CD14-positive monocyte (primary cell): ENCODE data around the gene NCDN. TPM values are rescaled to one million over a fixed set of nuclear protein-coding genes. Genes with fewer than 3 reads are reported as not detected.
A peak's percentile ranks its signal among the peaks of the same experiment; 100 is the strongest.

ENCODE experiments used
- DNase-seq, 3 donors: peaks; one replicate each; pipeline ENCODE4 v3.0.0-alpha.2; 2011 to 2022
- H2AFZ ChIP-seq: 2 replicates; pipeline ENCODE4 v1.6.0; 2012; ENCODE audit warnings: mild to moderate bottlenecking, low read depth, low read length, inconsistent platforms; ENCODE audit not compliant: insufficient read depth, poor library complexity, severe bottlenecking
- H3K27ac ChIP-seq, 2 donors: 1 replicate in 1 of 2; 2 replicates in 1 of 2; pipeline ENCODE4 v1.5.1; 2012 to 2013; ENCODE audit warnings: low read length in 2 of 2, control low read depth in 1 of 2, inconsistent platforms in 1 of 2, low read depth in 1 of 2, mild to moderate bottlenecking in 1 of 2
- H3K27me3 ChIP-seq, 2 donors: one replicate each; pipeline versions ENCODE4 v1.6.0 to v1.6.1; 2011 to 2013; ENCODE audit warnings: low read length in 2 of 2; ENCODE audit not compliant: control insufficient read depth in 2 of 2, insufficient read depth in 2 of 2
- H3K36me3 ChIP-seq, 2 donors: replicated peaks in 1 of 2; 1 replicate in 1 of 2; 2 replicates in 1 of 2; pipeline versions ENCODE4 v1.5.1 to v1.6.1; 2012 to 2013; ENCODE audit warnings: low read length in 2 of 2, control low read depth in 1 of 2, inconsistent platforms in 1 of 2, mild to moderate bottlenecking in 1 of 2; ENCODE audit not compliant: insufficient read depth in 2 of 2, control insufficient read depth in 1 of 2
- H3K4me1 ChIP-seq, 2 donors: 1 replicate in 1 of 2; 2 replicates in 1 of 2; pipeline versions ENCODE4 v1.5.1 to v1.6.1; 2012 to 2013; ENCODE audit warnings: low read length in 2 of 2, control low read depth in 1 of 2, inconsistent platforms in 1 of 2, mild to moderate bottlenecking in 1 of 2, moderate library complexity in 1 of 2; ENCODE audit not compliant: insufficient read depth in 2 of 2, control insufficient read depth in 1 of 2
- H3K4me2 ChIP-seq: replicated peaks from 2 replicates; pipeline ENCODE3; 2012; ENCODE audit warnings: low read length, moderate library complexity, mild to moderate bottlenecking; ENCODE audit not compliant: poor library complexity, severe bottlenecking; ENCODE audit errors: extremely low read depth
- H3K4me3 ChIP-seq, 3 experiments: fragments of 200-600 bp in 1 of 3; sonication (generic) in 1 of 3; replicated peaks in 1 of 3; 1 replicate in 2 of 3; 2 replicates in 1 of 3; pipeline ENCODE4 v1.5.1; 2011 to 2013; ENCODE audit warnings: low read length in 3 of 3, mild to moderate bottlenecking in 3 of 3, control low read depth in 2 of 3, low read depth in 2 of 3, inconsistent platforms in 1 of 3, moderate library complexity in 1 of 3
- H3K79me2 ChIP-seq: 2 replicates; pipeline ENCODE4 v1.6.0; 2012; ENCODE audit warnings: mild to moderate bottlenecking, control low read depth, inconsistent platforms, low read length, moderate library complexity; ENCODE audit not compliant: insufficient read depth
- H3K9ac ChIP-seq: 2 replicates; pipeline ENCODE4 v1.6.0; 2017; ENCODE audit warnings: low read length, mild to moderate bottlenecking; ENCODE audit not compliant: insufficient read depth, poor library complexity, severe bottlenecking
- H3K9me3 ChIP-seq, 2 donors: replicated peaks in 1 of 2; 1 replicate in 1 of 2; 2 replicates in 1 of 2; pipeline versions ENCODE4 v1.5.1 to v1.6.1; 2012 to 2013; ENCODE audit warnings: low read length in 2 of 2, control low read depth in 1 of 2; ENCODE audit not compliant: control insufficient read depth in 1 of 2, insufficient read depth in 1 of 2
- H4K20me1 ChIP-seq: 2 replicates; pipeline ENCODE4 v1.6.0; 2012; ENCODE audit warnings: mild to moderate bottlenecking, low read length, control low read depth, moderate library complexity; ENCODE audit not compliant: insufficient read depth
- H3K27ac Mint-ChIP-seq, 7 donors: one replicate each; pipeline ENCODE4 v1.8.0; 2020; ENCODE audit warnings: mild to moderate bottlenecking in 7 of 7, mixed read lengths in 7 of 7, moderate library complexity in 6 of 7, inconsistent platforms in 2 of 7
- H3K27me3 Mint-ChIP-seq, 3 donors: one replicate each; pipeline ENCODE4 v1.8.0; 2021 to 2022; ENCODE audit warnings: low read depth in 3 of 3, mild to moderate bottlenecking in 3 of 3, mixed read lengths in 3 of 3, moderate library complexity in 3 of 3, inconsistent platforms in 1 of 3
- H3K36me3 Mint-ChIP-seq, 2 donors: one replicate each; pipeline ENCODE4 v1.8.0; 2020; ENCODE audit warnings: mixed read lengths in 2 of 2, inconsistent platforms in 1 of 2, mild to moderate bottlenecking in 1 of 2
- H3K4me1 Mint-ChIP-seq: one replicate; pipeline ENCODE4 v1.8.0; 2020; ENCODE audit warnings: mild to moderate bottlenecking, mixed read lengths
- H3K4me3 Mint-ChIP-seq, 2 donors: one replicate each; pipeline ENCODE4 v1.8.0; 2020; ENCODE audit warnings: mild to moderate bottlenecking in 2 of 2, mixed read lengths in 2 of 2, moderate library complexity in 1 of 2
- H3K9me3 Mint-ChIP-seq, 7 donors: one replicate each; pipeline ENCODE4 v1.8.0; 2020 to 2022; ENCODE audit warnings: mixed read lengths in 7 of 7, mild to moderate bottlenecking in 6 of 7, moderate library complexity in 6 of 7, inconsistent platforms in 2 of 7
- WGBS: methylation state at CpG from one replicate; pipeline ENCODE4 v1.1.5; 2013; ENCODE audit warnings: missing lambda C conversion rate; ENCODE audit not compliant: insufficient coverage; 5-methylcytosine and 5-hydroxymethylcytosine counted together
- intact Hi-C, 2 donors: fragments of 100-400 bp; cut with micrococcal nuclease; formaldehyde crosslinking; loops; one replicate each; pipeline versions ENCODE4 v1.15.0 to v1.15.1; 2023
- polyA plus RNA-seq, 3 donors: library from polyadenylated mRNA; depleted of rRNA in 1 of 3; unstranded in 2 of 3; stranded (reverse) in 1 of 3; fragments of 300-500 nt in 2 of 3; fragments of >200 nt in 1 of 3; fragmentation: Illumina TruSeq in 2 of 3; gene quantifications; 1 replicate in 2 of 3; 2 replicates in 1 of 3; pipeline ENCODE4 v1.2.3, GENCODE V29; 2012 to 2021
- TF ChIP-seq, protein P1 (sequence below): fragments of 200-600 bp; IDR thresholded peaks from one replicate; pipeline ENCODE4 v1.8.0; 2022; ENCODE audit warnings: antibody characterized with exemption, mild to moderate bottlenecking

NCDN gene
- polyA plus RNA-seq, 3 donors: 5.0 to 7.9 (median 7.0) TPM

DNA sequence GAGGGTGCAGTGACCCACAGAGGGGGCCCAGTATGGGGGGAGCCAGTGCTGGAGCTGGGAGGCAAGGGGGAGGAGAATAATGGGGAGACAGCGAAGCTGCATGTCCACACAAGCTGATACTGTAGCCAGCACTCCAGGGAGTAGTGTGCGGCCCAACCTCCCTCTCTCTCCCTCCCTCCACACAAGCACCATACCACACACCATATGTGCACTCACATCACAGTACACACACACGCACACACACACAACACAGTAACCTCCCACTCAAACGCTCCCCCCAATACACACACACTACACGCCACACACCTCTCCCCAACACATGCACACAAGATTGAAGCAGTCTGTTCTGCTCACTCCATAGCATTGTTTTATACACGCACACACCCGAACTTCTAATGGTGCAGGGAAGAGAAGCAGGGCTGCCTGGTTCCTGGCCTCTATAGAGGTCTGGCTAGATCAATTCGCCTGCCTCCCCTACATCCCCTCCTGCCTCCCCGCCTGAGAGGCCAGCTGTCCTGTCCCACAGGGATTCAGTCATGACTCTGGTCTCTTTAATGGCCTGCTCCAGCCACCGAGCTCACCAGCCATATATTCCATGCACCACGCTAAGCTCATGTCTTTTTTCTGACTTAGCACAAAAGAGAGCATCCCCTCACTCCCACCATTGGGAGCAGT lies 3.8 kb downstream of the NCDN start:
- H3K4me3 Mint-ChIP-seq: no peak overlapping the region
- Histone ChIP-seq H3K9me3 (no peaks in the 10 kb centered on the region), H4K20me1 (peaks cover 11% of the 10 kb centered on the region), H2AFZ (no peak overlapping the region), H3K27me3 (no peaks in the 10 kb centered on the region), H3K4me3 (no peak overlapping the region), H3K9ac (no peak overlapping the region), H3K4me1 (peaks cover 15 to 24% of the 10 kb centered on the region in 2 donors), H3K27ac (no peak overlapping the region), H3K4me2 (no peak overlapping the region), H3K79me2 (peaks cover 10% of the 10 kb centered on the region), H3K36me3 (peaks cover 33 to 56% of the 10 kb centered on the region in 2 donors)
- intact Hi-C loops: loop anchor here in 1 of 2 donors (5.0 kb wide), 1 partner anchor 211 kb away; no protein-coding TSS in a partner anchor
- 94% methylated on average over 9 of the region's 11 CpGs for WGBS
- no peaks in the 10 kb centered on the region for H3K27me3 Mint-ChIP-seq
- no peaks in the 10 kb centered on the region for H3K9me3 Mint-ChIP-seq
- TF ChIP-seq, protein P1, sequence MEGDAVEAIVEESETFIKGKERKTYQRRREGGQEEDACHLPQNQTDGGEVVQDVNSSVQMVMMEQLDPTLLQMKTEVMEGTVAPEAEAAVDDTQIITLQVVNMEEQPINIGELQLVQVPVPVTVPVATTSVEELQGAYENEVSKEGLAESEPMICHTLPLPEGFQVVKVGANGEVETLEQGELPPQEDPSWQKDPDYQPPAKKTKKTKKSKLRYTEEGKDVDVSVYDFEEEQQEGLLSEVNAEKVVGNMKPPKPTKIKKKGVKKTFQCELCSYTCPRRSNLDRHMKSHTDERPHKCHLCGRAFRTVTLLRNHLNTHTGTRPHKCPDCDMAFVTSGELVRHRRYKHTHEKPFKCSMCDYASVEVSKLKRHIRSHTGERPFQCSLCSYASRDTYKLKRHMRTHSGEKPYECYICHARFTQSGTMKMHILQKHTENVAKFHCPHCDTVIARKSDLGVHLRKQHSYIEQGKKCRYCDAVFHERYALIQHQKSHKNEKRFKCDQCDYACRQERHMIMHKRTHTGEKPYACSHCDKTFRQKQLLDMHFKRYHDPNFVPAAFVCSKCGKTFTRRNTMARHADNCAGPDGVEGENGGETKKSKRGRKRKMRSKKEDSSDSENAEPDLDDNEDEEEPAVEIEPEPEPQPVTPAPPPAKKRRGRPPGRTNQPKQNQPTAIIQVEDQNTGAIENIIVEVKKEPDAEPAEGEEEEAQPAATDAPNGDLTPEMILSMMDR: no peak
- DNase-seq: no peak
- H3K27ac Mint-ChIP-seq: no peak overlapping the region
- H3K36me3 Mint-ChIP-seq: peaks cover 41 to 50% of the 10 kb centered on the region in 2 donors
- peaks cover 45% of the 10 kb centered on the region for H3K4me1 Mint-ChIP-seq

DNA sequence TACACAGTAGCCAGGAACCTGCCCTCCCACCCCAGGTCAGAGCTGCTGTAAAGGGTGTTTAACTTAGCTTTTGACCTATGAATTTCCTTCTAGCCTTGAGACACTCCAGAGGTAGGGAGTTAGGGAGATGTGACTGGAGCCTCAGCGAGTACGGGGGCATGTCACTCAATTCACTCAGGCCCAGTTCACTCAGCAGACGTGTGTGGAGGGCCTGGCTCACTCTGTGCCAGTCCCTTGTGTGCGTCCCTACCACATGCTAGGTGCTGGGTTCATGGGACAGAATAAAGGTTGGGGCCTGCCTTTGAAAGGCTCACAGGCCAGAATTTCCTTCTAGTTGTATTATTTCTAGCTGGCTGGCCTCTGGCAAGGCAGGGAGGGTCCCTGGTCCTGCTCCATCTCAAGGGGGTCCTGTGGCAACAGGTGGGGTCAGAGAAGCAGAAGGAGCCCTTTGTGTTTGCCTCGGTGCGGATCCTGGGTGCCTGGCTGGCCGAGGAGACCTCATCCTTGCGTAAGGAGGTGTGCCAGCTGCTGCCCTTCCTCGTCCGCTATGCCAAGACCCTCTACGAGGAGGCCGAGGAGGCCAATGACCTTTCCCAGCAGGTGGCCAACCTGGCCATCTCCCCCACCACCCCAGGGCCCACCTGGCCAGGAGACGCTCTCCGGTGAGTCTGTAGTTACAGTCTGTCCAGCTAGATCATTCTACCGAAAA lies 4.5 kb downstream of the NCDN start:
- 85% methylated on average over 7 of the region's 15 CpGs for WGBS
- H3K4me3 Mint-ChIP-seq: no peak overlapping the region
- no peak for DNase-seq
- H4K20me1 ChIP-seq: peaks cover 11% of the 10 kb centered on the region
- peaks cover 42% of the 10 kb centered on the region for H3K4me1 Mint-ChIP-seq
- no peaks in the 10 kb centered on the region for H3K27me3 ChIP-seq
- no peaks in the 10 kb centered on the region for H3K9me3 ChIP-seq
- no peak overlapping the region for H3K9ac ChIP-seq
- TF ChIP-seq, protein P1: no peak
- H3K27ac Mint-ChIP-seq: peak overlapping the region in 2 of 7 donors; percentile 27 to 67
- H3K36me3 Mint-ChIP-seq: peaks cover 48 to 57% of the 10 kb centered on the region in 2 donors
- H3K36me3 ChIP-seq: peaks cover 33 to 63% of the 10 kb centered on the region in 2 donors
- H2AFZ ChIP-seq: no peak overlapping the region
- intact Hi-C loops: loop anchor here in 1 of 2 donors (5.0 kb wide), 1 partner anchor 210 kb away; no protein-coding TSS in a partner anchor
- no peaks in the 10 kb centered on the region for H3K9me3 Mint-ChIP-seq
- H3K4me1 ChIP-seq: peaks cover 11 to 20% of the 10 kb centered on the region in 2 donors
- H3K4me2 ChIP-seq: no peak overlapping the region
- H3K27ac ChIP-seq: no peak overlapping the region
- peaks cover 3% of the 10 kb centered on the region for H3K79me2 ChIP-seq
- H3K4me3 ChIP-seq: no peak overlapping the region
- no peaks in the 10 kb centered on the region for H3K27me3 Mint-ChIP-seq
